ENCODE results near the gene LSAMP. TPM values are rescaled to one million over a fixed set of nuclear protein-coding genes. Genes with fewer than 3 reads are reported as not detected.

LSAMP gene
- total and polyA plus RNA-seq, 9 of the 15 experiments (the other 6 are each of a cell fraction or from before 2014, with no cell fraction given): 0.09 to 0.11 TPM; not detected in 7

DNA sequence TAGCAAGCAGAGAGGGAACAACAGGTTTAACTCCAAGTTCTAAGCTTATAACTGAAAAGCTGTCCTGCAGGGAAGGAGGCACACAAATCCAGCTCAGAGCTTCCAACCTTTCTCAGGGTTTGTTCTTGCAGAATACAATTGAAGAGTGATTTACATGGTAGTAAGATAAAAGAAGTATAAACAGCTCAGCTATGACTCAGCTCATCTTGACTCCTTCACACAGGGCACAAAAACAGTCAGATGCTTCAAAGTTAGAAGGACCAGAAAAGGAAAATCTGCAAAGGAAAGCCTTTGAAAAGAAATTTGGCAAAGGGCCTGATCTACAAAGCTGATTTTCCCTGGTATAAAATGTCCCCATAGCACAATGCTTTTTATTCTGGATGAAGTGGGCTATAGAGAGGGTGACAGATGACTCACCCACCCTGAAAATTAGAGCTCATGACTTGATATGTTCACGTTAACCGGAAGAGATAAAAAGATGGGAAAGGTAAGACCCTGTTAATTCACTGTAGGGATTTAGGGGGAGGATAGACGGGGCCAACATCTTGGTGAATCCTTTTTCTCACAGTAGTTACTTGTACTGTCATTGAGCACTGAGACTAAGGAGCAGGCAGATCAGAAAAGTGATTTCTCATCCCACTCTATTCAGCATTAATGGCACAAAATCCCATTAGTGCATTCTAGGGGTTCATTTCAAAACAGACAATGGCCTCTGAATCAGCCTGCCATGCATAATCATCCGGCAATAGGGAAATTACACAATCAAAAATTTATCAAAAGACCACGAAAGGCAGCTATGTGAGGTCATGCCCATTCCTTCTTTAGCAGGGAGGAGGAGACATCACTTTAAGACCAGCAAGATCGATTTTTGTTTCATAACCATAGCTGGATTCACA is 678.5 kb downstream of the LSAMP start (continued):
- TF ChIP-seq, protein P1, sequence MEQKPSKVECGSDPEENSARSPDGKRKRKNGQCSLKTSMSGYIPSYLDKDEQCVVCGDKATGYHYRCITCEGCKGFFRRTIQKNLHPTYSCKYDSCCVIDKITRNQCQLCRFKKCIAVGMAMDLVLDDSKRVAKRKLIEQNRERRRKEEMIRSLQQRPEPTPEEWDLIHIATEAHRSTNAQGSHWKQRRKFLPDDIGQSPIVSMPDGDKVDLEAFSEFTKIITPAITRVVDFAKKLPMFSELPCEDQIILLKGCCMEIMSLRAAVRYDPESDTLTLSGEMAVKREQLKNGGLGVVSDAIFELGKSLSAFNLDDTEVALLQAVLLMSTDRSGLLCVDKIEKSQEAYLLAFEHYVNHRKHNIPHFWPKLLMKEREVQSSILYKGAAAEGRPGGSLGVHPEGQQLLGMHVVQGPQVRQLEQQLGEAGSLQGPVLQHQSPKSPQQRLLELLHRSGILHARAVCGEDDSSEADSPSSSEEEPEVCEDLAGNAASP (IDR thresholded peaks at IDR 0.05): no peak
- TF ChIP-seq, protein P2, sequence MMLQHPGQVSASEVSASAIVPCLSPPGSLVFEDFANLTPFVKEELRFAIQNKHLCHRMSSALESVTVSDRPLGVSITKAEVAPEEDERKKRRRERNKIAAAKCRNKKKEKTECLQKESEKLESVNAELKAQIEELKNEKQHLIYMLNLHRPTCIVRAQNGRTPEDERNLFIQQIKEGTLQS (IDR thresholded peaks at IDR 0.05): peak; percentile 66
- TF ChIP-seq, protein P2 (CRISPR knock-in tag; conservative IDR thresholded peaks at IDR 0.05): no peak
- TF ChIP-seq DPF2 (IDR thresholded peaks at IDR 0.05) (peak; percentile 37; the same call in 1 of the 2 replicates), SOX6 (IDR thresholded peaks at IDR 0.05) (0 out of 2 replicates have a peak, but pooled peaks have one; percentile 22), ZNF263 (CRISPR knock-in tag; IDR thresholded peaks at IDR 0.05; ENCODE audit: borderline replicate concordance) (no peak), BMI1 (IDR thresholded peaks at IDR 0.05; ENCODE audit: low read length) (no peak), ZNF699 (CRISPR knock-in tag; IDR thresholded peaks at IDR 0.05; ENCODE audit: insufficient replicate concordance) (no peak), NFRKB (IDR thresholded peaks at IDR 0.05; ENCODE audit: low read depth) (no peak), ZNF57 (CRISPR knock-in tag; IDR thresholded peaks at IDR 0.05) (no peak), ARID1B (IDR thresholded peaks at IDR 0.05) (peak; percentile 37; the same call in 1 of the 2 replicates), NCOR1 (IDR thresholded peaks at IDR 0.05) (no peak), FOSL1 (tag; conservative IDR thresholded peaks at IDR 0.05) (peak; percentile 64), ZNF316 (IDR thresholded peaks at IDR 0.05) (peak; percentile 29; the same call in 1 of the 2 replicates), HNRNPLL (IDR thresholded peaks at IDR 0.05; ENCODE audit: low read depth, low read length, poor library complexity, severe bottlenecking) (no peak), HSF4 (CRISPR knock-in tag; IDR thresholded peaks at IDR 0.05; ENCODE audit: borderline replicate concordance) (no peak)
- TF ChIP-seq, protein P3, sequence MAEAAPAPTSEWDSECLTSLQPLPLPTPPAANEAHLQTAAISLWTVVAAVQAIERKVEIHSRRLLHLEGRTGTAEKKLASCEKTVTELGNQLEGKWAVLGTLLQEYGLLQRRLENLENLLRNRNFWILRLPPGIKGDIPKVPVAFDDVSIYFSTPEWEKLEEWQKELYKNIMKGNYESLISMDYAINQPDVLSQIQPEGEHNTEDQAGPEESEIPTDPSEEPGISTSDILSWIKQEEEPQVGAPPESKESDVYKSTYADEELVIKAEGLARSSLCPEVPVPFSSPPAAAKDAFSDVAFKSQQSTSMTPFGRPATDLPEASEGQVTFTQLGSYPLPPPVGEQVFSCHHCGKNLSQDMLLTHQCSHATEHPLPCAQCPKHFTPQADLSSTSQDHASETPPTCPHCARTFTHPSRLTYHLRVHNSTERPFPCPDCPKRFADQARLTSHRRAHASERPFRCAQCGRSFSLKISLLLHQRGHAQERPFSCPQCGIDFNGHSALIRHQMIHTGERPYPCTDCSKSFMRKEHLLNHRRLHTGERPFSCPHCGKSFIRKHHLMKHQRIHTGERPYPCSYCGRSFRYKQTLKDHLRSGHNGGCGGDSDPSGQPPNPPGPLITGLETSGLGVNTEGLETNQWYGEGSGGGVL (CRISPR knock-in tag; IDR thresholded peaks at IDR 0.05): no peak
- TF ChIP-seq, protein P4, sequence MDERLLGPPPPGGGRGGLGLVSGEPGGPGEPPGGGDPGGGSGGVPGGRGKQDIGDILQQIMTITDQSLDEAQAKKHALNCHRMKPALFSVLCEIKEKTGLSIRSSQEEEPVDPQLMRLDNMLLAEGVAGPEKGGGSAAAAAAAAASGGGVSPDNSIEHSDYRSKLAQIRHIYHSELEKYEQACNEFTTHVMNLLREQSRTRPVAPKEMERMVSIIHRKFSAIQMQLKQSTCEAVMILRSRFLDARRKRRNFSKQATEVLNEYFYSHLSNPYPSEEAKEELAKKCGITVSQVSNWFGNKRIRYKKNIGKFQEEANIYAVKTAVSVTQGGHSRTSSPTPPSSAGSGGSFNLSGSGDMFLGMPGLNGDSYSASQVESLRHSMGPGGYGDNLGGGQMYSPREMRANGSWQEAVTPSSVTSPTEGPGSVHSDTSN (CRISPR knock-in tag; IDR thresholded peaks at IDR 0.05; ENCODE audit: low read depth): no peak
- TF ChIP-seq, protein P4 (tag; conservative IDR thresholded peaks at IDR 0.05; ENCODE audit: low read depth): 0 out of 2 replicates have a peak, but pooled peaks have one; percentile 17
- TF ChIP-seq, protein P5, sequence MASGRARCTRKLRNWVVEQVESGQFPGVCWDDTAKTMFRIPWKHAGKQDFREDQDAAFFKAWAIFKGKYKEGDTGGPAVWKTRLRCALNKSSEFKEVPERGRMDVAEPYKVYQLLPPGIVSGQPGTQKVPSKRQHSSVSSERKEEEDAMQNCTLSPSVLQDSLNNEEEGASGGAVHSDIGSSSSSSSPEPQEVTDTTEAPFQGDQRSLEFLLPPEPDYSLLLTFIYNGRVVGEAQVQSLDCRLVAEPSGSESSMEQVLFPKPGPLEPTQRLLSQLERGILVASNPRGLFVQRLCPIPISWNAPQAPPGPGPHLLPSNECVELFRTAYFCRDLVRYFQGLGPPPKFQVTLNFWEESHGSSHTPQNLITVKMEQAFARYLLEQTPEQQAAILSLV (tag; IDR thresholded peaks at IDR 0.05): no peak
